ENCODE measurements around the gene KDM7A. TPM values are rescaled to one million over a fixed set of nuclear protein-coding genes. Genes with fewer than 3 reads are reported as not detected.

KDM7A gene
- total RNA-seq, 1 experiment from 2014 or later: 5.1 TPM

GRCh38 chr7:140136073-140136472, 40.7 kb downstream of the KDM7A start:
- CTCF ChIA-PET: no interaction called here
- Histone ChIP-seq H3K4me1 (no peaks in the 10 kb centered on the region), H3K4me3 (ENCODE audit: low read depth, low read length) (no peak overlapping the region), H3K27me3 (replicated peaks; ENCODE audit: control insufficient read depth, insufficient read depth, low read length) (no peaks in the 10 kb centered on the region), H3K9me3 (no peaks in the 10 kb centered on the region), H3K36me3 (ENCODE audit: control insufficient read depth, insufficient read depth, low read length) (no peaks in the 10 kb centered on the region)
- no peak overlapping the region for H3K4me3 Mint-ChIP-seq (ENCODE audit: unreplicated experiment)
- H3K27me3 Mint-ChIP-seq (ENCODE audit: insufficient read depth, unreplicated experiment): no peaks in the 10 kb centered on the region
- H3K9me3 Mint-ChIP-seq (ENCODE audit: unreplicated experiment): no peaks in the 10 kb centered on the region
- TF ChIP-seq CTCF (IDR thresholded peaks at IDR 0.05; ENCODE audit: insufficient read depth in 1 of 2, low read depth in 1 of 2, low read length in 1 of 2, severe bottlenecking in 1 of 2, unreplicated experiment in 1 of 2): no peak
- H3K36me3 Mint-ChIP-seq (ENCODE audit: insufficient read depth, unreplicated experiment): no peaks in the 10 kb centered on the region
- POLR2A ChIA-PET: no interaction called here
- DNase-seq: no peak
- no TSS peak for BruUV-seq (replicated peaks)
- H3K4me1 Mint-ChIP-seq (ENCODE audit: low read depth, unreplicated experiment): no peaks in the 10 kb centered on the region
- intact Hi-C loops (cut with micrococcal nuclease; ENCODE audit: unreplicated experiment): no loop called here
- H3K27ac Mint-ChIP-seq (ENCODE audit: unreplicated experiment): no peak overlapping the region

- Mint-ChIP-seq H3K4me1 (ENCODE audit: low read depth, unreplicated experiment) (no peaks in the 10 kb centered on the region), H3K36me3 (ENCODE audit: insufficient read depth, unreplicated experiment) (no peaks in the 10 kb centered on the region), H3K27me3 (ENCODE audit: insufficient read depth, unreplicated experiment) (no peaks in the 10 kb centered on the region), H3K4me3 (ENCODE audit: unreplicated experiment) (no peak overlapping the region), H3K27ac (ENCODE audit: unreplicated experiment) (no peak overlapping the region), H3K9me3 (ENCODE audit: unreplicated experiment) (no peaks in the 10 kb centered on the region)
- no peaks in the 10 kb centered on the region for H3K4me1 ChIP-seq
- H3K36me3 ChIP-seq (ENCODE audit: control insufficient read depth, insufficient read depth, low read length): no peaks in the 10 kb centered on the region
- ChIA-PET POLR2A (no interaction called here), CTCF (no interaction called here)
- intact Hi-C loops (cut with micrococcal nuclease; ENCODE audit: unreplicated experiment): no loop called here
- H3K27me3 ChIP-seq (replicated peaks; ENCODE audit: control insufficient read depth, insufficient read depth, low read length): no peaks in the 10 kb centered on the region
- no peak for TF ChIP-seq CTCF (IDR thresholded peaks at IDR 0.05; ENCODE audit: insufficient read depth in 1 of 2, low read depth in 1 of 2, low read length in 1 of 2, severe bottlenecking in 1 of 2, unreplicated experiment in 1 of 2)
- DNase-seq: no peak
- BruUV-seq (replicated peaks): no TSS peak
- no peak overlapping the region for H3K4me3 ChIP-seq (ENCODE audit: low read depth, low read length)
- no peaks in the 10 kb centered on the region for H3K9me3 ChIP-seq
These were observed 42.7 kb downstream of the KDM7A start for GRCh38 chr7:140134039-140134438.

DNA sequence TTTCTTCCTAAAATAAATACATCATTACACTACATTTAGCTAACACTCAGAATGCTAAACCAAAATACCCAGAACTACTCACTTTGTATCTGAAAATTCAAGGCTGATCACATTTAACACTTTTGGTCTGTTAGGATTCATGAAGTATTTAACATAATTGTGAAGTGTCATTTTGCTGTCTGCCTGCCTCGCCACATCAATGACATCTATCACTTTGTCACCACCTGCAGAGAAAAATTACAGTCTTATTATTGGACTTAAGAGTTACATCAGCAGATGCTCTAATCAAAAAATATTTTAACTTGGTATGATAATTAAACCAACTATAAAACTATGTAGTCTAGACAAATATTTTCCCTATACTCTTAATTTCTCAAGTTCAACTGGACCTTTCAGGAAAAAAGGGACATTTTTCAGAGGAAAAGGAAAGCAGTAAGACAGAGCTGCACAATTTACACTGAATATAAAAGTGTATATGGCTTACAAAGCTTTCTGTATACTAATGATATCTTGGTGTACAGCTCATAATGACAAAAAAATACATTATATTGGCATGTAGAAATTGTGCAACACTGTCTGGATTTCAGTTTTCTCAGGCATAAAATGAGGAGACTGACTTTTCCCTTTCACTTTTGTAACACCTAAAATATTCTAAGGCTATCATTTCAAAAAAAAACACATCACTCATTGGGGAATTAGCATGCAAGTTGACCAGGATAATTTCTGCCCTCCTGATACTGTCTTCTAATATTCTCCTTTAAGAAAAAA, 49.2 kb downstream of the KDM7A start:
- no peak for DNase-seq
- no peak overlapping the region for H3K4me3 Mint-ChIP-seq (ENCODE audit: unreplicated experiment)
- no peak overlapping the region for H3K27ac Mint-ChIP-seq (ENCODE audit: unreplicated experiment)
- no peaks in the 10 kb centered on the region for H3K27me3 Mint-ChIP-seq (ENCODE audit: insufficient read depth, unreplicated experiment)
- Histone ChIP-seq H3K9me3 (no peaks in the 10 kb centered on the region), H3K27me3 (replicated peaks; ENCODE audit: control insufficient read depth, insufficient read depth, low read length) (no peaks in the 10 kb centered on the region), H3K4me1 (no peaks in the 10 kb centered on the region), H3K36me3 (ENCODE audit: control insufficient read depth, insufficient read depth, low read length) (no peaks in the 10 kb centered on the region), H3K4me3 (ENCODE audit: low read depth, low read length) (no peak overlapping the region)
- intact Hi-C loops (cut with micrococcal nuclease; ENCODE audit: unreplicated experiment): no loop called here
- no peak for TF ChIP-seq CTCF (IDR thresholded peaks at IDR 0.05; ENCODE audit: insufficient read depth in 1 of 2, low read depth in 1 of 2, low read length in 1 of 2, severe bottlenecking in 1 of 2, unreplicated experiment in 1 of 2)
- POLR2A ChIA-PET: no interaction called here
- BruUV-seq (replicated peaks): no TSS peak
- H3K9me3 Mint-ChIP-seq (ENCODE audit: unreplicated experiment): no peaks in the 10 kb centered on the region
- CTCF ChIA-PET: no interaction called here
- H3K4me1 Mint-ChIP-seq (ENCODE audit: low read depth, unreplicated experiment): no peaks in the 10 kb centered on the region
- H3K36me3 Mint-ChIP-seq (ENCODE audit: insufficient read depth, unreplicated experiment): no peaks in the 10 kb centered on the region

All from Caco-2 (cell line).